Activated CD4-positive, alpha-beta T cell treated with anti-CD3 and anti-CD28 coated beads, Interleukin-2, amount 10 ng/mL, durations not matched to agents 7 days and 5 days (primary cell): Measurements from ENCODE around the gene ADAM8. TPM values are rescaled to one million over a fixed set of nuclear protein-coding genes. Genes with fewer than 3 reads are reported as not detected.

Source experiments
- CTCF ChIA-PET: fragments of 350-600 bp; sonication (Branson Sonifier 250); formaldehyde crosslinking; loops from one replicate; lab custom pipeline; 2021; ENCODE audit warnings: antibody characterized with exemption; lab: Charles Lee
- POLR2A ChIA-PET: fragments of 350-600 bp; sonication (Branson Sonifier 250); formaldehyde crosslinking; loops from one replicate; lab custom pipeline; 2021; ENCODE audit warnings: antibody characterized with exemption; lab: Charles Lee
- DNase-seq: peaks from one replicate; pipeline ENCODE4 v3.0.0-alpha.2; 2020
- H3K27ac Mint-ChIP-seq: one replicate; pipeline ENCODE4 v1.8.0; 2021; ENCODE audit warnings: mild to moderate bottlenecking, moderate library complexity, mixed read lengths
- H3K27me3 Mint-ChIP-seq: one replicate; pipeline ENCODE4 v1.8.0; 2021; ENCODE audit warnings: mixed read lengths
- H3K36me3 Mint-ChIP-seq: one replicate; pipeline ENCODE4 v1.8.0; 2021; ENCODE audit warnings: low read depth, mixed read lengths
- H3K4me1 Mint-ChIP-seq: one replicate; pipeline ENCODE4 v1.8.0; 2021; ENCODE audit warnings: mixed read lengths
- H3K4me3 Mint-ChIP-seq: one replicate; pipeline ENCODE4 v1.8.0; 2021; ENCODE audit warnings: mild to moderate bottlenecking, moderate library complexity, mixed read lengths
- H3K9me3 Mint-ChIP-seq: one replicate; pipeline ENCODE4 v1.8.0; 2021; ENCODE audit warnings: mixed read lengths
- total RNA-seq, 2 experiments: library from RNA; stranded (reverse); gene quantifications; one replicate each; pipeline ENCODE4 v1.2.3, GENCODE V29; 2021

Gene ADAM8
- total RNA-seq, 2 experiments from 2014 or later: 123 to 153 TPM

DNA sequence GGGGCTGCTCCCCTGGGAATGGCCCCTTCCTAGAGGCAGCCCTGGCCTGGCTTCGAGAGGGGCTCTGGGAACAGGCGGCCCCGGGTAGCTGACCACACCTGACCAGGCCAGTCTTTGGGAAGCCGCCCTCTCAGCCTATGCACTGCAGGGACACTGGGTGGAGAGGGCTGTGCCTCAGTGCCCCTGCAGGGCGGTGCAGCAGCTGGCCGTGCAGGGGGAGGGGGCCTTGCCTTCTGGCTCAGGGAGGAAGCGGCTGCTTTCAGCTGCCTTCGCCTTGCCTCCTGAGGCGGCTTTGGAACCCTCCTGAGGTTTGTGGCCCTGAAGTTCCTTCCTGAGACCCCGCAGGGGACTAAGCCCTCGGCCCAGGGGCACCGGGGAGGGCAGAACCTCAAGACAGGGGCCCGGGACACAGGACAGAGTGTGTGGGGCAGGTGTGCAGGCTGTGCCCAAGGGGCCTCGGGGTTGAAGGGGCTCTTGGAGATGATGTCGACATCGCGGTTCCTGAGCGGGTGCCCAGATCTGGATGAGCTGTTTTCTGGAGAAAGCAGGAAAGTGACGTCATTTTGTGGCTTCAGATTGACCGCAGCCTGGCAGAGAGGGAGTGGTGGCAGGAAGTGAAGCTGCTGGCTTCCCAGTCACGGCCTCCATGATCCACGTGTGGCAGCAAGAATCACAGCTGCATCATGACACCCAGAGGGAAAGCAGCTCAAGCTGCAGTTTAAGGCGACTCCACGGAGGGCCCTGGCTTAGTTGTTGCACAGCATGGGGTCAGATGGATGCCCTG is 17.7 kb downstream of the ADAM8 start:
- no peaks in the 10 kb centered on the region for H3K27me3 Mint-ChIP-seq
- peaks cover 69% of the 10 kb centered on the region for H3K4me1 Mint-ChIP-seq
- peaks cover 6% of the 10 kb centered on the region for H3K36me3 Mint-ChIP-seq
- no peaks in the 10 kb centered on the region for H3K9me3 Mint-ChIP-seq
- CTCF ChIA-PET: interaction anchor here (0.8 to 1.9 kb wide), 7 partner anchors 13 to 71 kb away, joined by 3 to 11 read pairs (median 4); partner anchors contain the start of gene ADAM8
- peak overlapping the region; percentile 58 for H3K4me3 Mint-ChIP-seq
- peak; percentile 87 for DNase-seq
- POLR2A ChIA-PET: interaction anchor here (0.8 to 1.1 kb wide), 3 partner anchors 16 to 132 kb away, joined by 3 to 4 read pairs (median 3); no protein-coding TSS in a partner anchor
- peak overlapping the region; percentile 99 for H3K27ac Mint-ChIP-seq

DNA sequence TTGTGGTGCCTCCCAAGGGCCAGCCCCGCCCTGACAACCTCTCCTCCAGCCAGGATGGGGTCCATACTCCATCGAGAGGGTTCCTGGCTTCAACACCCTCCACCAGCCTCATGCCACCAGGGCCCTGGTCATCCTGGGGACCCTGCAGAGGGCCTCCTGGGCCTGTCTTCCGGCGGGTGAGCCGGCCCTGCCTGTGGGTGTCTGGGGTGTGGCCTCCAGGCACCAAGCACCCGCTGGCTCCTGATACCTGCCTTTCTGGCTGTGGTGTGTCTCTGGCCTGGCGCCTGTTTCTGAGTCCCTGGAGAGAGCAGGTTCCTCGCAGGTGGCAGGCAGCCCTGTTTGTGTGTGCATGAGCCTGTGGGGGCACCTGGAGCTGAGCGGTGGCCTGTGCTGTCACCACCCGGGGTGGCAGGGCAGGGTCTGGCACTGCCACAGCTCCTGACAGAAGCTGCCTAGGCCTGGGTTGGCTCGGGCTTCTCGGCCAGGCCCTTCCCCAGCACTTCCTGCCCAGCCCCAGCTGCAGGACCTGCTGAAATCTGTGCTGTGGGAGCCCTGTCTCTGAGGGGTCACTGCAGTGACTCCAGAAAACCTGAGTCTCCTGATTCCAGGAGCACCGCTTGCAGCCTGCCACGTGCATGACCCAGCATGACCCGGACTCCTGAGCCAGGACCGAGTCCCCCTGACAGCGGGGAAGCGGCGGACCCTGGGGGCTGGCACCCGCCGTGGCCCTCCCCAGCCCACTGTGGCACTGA is 18.4 kb downstream of the ADAM8 start:
- DNase-seq: peak; percentile 54
- Mint-ChIP-seq H3K4me1 (peaks cover 61% of the 10 kb centered on the region), H3K27me3 (no peaks in the 10 kb centered on the region), H3K27ac (peak overlapping the region; percentile 94), H3K9me3 (no peaks in the 10 kb centered on the region), H3K4me3 (peak overlapping the region; percentile 51), H3K36me3 (peaks cover 2% of the 10 kb centered on the region)
- ChIA-PET CTCF (interaction anchor here (0.8 to 1.9 kb wide), 4 partner anchors 12 to 53 kb away, joined by 3 to 11 read pairs (median 6); partner anchors contain the start of gene ADAM8), POLR2A (interaction anchor here (1.0 kb wide), 1 partner anchor 133 kb away, joined by 3 read pairs; no protein-coding TSS in a partner anchor)

DNA sequence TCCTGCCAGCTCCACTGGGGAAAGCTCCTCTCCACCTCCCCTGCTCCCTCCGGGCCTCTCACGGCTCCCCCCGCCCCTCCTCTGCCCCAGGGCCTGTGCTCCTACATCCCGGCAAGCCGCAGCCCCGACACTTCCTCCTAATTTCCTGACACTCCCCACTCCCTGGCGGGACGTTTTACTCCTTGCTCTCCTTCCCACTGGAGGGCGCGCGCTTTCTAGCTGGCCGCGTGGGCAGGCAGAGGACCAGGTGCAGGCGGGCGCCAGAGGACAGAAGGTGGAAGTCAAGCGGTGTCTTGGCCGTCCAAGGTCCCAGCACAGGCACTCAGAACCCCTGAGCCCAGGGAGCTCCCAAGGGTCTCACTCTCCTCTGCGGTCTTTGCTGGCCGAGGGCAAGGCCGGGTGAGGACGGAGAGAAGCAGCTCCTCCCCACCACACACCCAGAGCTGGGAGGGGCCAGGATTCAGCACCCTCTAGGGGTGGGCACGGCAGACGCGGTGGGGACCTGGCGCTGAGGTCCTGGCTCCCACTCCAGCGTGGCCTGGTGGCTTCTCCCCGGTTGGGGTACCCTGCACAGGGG is 19.1 kb downstream of the ADAM8 start:
- H3K9me3 Mint-ChIP-seq: no peaks in the 10 kb centered on the region
- ChIA-PET CTCF (interaction anchor here (0.6 to 0.7 kb wide), 2 partner anchors 12 to 127 kb away, joined by 3 read pairs; no protein-coding TSS in a partner anchor), POLR2A (no interaction called here)
- peak; percentile 35 for DNase-seq
- H3K27me3 Mint-ChIP-seq: no peaks in the 10 kb centered on the region
- peaks cover 54% of the 10 kb centered on the region for H3K4me1 Mint-ChIP-seq
- peak overlapping the region; percentile 94 for H3K27ac Mint-ChIP-seq
- H3K36me3 Mint-ChIP-seq: no peaks in the 10 kb centered on the region
- peak overlapping the region; percentile 6 for H3K4me3 Mint-ChIP-seq

DNA sequence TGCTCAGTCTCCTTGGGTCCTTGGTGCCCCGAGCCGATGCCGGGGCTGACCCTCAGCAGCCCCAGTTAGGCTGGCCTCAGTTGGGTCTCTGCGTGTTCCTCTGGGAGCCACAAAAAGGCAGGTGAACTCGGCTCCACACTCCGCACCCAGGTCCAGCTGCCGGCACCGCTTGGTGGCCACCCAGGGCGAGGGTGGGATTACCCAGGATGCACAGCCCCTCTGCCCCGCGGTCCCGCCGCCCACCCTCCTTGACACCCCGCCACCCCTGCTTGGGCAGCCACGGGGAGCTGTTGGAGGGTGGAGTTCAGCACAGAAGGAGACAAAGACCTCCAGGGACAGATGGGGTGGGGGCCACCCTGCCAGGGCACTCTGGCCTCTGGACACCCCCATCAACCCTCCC is 21.3 kb downstream of the ADAM8 start:
- peaks cover 2% of the 10 kb centered on the region for H3K27me3 Mint-ChIP-seq
- H3K27ac Mint-ChIP-seq: no peak overlapping the region
- H3K36me3 Mint-ChIP-seq: no peaks in the 10 kb centered on the region
- ChIA-PET POLR2A (no interaction called here), CTCF (interaction anchor here (0.6 to 1.6 kb wide), 4 partner anchors 20 to 111 kb away, joined by 3 to 4 read pairs (median 3); no protein-coding TSS in a partner anchor)
- DNase-seq: no peak
- H3K4me3 Mint-ChIP-seq: no peak overlapping the region
- no peaks in the 10 kb centered on the region for H3K9me3 Mint-ChIP-seq
- H3K4me1 Mint-ChIP-seq: peaks cover 39% of the 10 kb centered on the region

DNA sequence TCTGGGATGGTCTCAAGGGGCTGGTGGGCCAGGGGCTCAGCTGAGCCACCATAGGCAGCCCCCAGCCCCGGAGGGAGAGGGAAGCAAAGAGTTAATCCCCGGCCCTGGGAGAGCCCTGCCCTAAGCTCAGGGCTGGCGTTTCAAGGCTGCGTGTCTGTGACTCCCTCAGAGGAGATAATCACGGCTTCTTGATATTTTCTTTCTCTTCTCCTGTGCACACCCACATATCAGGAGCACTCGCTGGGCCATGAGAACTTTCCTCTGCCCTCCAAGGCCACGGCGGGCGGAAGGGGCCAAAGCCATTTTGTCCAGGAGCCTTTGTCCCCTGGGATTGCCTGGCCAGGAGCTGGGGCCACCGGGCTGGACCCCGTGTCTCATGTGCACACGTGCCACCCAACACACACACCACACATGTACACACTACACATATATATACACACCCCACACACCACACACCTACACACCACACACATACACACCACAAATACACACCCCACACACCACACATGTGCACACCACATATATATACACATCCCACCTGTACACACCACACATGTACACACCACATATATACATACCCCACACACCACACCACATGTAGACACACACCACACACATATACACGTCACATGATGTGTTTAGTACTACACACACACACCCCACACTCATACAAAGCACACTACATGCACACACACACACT is 22.1 kb downstream of the ADAM8 start:
- Mint-ChIP-seq H3K36me3 (no peaks in the 10 kb centered on the region), H3K9me3 (no peaks in the 10 kb centered on the region), H3K4me3 (no peak overlapping the region), H3K4me1 (peaks cover 32% of the 10 kb centered on the region), H3K27ac (no peak overlapping the region), H3K27me3 (peaks cover 4% of the 10 kb centered on the region)
- DNase-seq: no peak
- CTCF ChIA-PET: interaction anchor here (0.6 to 1.6 kb wide), 3 partner anchors 19 to 53 kb away, joined by 3 to 4 read pairs (median 3); no protein-coding TSS in a partner anchor
- POLR2A ChIA-PET: no interaction called here

DNA sequence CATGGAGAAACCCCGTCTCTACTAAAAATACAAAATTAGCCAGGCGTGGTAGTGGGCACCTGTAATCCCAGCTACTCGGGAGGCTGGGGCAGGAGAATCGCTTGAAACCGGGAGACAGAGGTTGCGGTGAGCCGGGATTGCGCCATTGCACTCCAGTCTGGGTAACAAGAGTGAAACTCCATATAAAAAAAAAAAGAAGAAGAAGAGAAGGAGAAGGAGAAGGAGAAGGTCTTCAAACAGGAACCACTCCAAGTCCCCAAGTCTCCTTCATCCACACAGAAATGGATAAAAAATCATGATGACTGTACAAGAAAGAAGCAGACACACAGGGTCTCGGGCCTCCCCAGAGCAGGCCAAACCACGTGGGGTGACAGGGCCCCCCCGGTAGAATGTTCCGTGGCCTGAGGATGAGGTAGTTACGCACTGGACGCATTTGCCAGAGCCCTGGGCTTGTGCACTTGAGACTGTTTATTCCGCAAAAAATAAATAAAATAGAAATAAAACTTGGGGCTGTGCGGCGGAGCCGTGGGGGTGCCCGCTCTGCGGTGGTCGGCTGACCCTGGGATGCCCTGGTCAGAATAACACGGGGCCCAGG is 23.2 kb downstream of the ADAM8 start:
- peaks cover 24% of the 10 kb centered on the region for H3K4me1 Mint-ChIP-seq
- CTCF ChIA-PET: no interaction called here
- no peaks in the 10 kb centered on the region for H3K36me3 Mint-ChIP-seq
- no peak for DNase-seq
- POLR2A ChIA-PET: no interaction called here
- no peak overlapping the region for H3K4me3 Mint-ChIP-seq
- H3K27me3 Mint-ChIP-seq: peaks cover 4% of the 10 kb centered on the region
- no peaks in the 10 kb centered on the region for H3K9me3 Mint-ChIP-seq
- H3K27ac Mint-ChIP-seq: peak overlapping the region; percentile 54

DNA sequence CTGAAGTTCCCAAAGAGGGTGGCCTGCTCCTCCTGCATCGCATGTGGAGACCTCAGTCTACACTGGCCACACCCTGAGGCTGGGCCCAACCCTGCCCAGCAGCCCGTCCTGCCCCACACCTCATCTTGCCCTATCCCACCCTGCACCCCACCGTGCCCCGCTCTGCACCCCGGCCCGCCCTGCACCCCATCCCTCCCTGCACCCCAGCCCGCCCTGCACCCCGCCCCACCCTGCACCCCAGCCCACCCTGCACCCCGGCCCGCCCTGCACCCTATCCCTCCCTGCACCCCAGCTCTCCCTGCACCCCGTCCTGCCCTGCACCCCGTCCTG is 24.5 kb downstream of the ADAM8 start:
- Mint-ChIP-seq H3K4me1 (peaks cover 11% of the 10 kb centered on the region), H3K27me3 (peaks cover 4% of the 10 kb centered on the region), H3K9me3 (no peaks in the 10 kb centered on the region), H3K27ac (no peak overlapping the region), H3K36me3 (no peaks in the 10 kb centered on the region), H3K4me3 (no peak overlapping the region)
- DNase-seq: no peak
- POLR2A ChIA-PET: no interaction called here
- CTCF ChIA-PET: no interaction called here

DNA sequence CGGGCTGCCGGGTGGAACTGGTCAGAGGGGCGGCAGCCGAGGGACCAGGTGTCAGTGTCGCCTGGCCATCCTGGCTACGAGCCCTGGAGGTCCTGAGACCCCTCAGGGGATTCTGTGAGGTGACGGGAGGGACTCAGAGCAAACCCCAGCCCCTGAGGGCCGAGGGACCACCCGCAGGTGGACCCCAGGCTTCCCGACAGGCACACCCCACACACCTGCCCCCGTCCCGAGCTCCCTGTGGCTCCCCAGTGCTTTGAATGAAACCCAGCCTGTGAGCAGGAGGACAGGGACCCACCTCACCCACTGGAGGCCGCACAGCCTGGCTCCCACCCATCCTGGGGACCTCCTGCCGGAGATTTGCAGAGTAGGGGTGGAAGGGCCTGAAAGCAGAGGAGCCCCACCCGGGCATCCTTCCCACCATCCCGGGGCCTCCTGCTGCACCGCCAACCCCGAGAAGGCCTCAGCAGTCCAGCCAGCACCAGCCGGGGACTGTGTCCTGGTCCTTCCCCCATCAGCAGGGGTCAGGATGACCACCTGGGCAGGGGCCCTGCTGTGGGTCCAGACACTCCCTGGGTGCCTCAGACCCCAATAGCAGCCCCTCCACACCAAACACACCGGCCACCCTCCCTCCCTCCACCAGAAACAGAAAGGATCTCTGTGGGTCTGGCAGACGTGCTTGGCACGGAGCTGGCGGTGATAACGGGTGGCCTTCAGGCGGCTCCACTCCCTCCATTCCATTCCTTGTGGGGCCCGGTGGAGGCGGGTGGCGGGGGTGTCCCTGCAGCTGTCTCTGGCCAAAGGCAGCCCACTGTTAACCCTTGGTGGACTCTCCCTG is 25.1 kb downstream of the ADAM8 start:
- Mint-ChIP-seq H3K9me3 (no peaks in the 10 kb centered on the region), H3K27me3 (peaks cover 4% of the 10 kb centered on the region), H3K36me3 (no peaks in the 10 kb centered on the region), H3K4me1 (peaks cover 6% of the 10 kb centered on the region), H3K27ac (no peak overlapping the region), H3K4me3 (no peak overlapping the region)
- ChIA-PET POLR2A (no interaction called here), CTCF (no interaction called here)
- DNase-seq: no peak

DNA sequence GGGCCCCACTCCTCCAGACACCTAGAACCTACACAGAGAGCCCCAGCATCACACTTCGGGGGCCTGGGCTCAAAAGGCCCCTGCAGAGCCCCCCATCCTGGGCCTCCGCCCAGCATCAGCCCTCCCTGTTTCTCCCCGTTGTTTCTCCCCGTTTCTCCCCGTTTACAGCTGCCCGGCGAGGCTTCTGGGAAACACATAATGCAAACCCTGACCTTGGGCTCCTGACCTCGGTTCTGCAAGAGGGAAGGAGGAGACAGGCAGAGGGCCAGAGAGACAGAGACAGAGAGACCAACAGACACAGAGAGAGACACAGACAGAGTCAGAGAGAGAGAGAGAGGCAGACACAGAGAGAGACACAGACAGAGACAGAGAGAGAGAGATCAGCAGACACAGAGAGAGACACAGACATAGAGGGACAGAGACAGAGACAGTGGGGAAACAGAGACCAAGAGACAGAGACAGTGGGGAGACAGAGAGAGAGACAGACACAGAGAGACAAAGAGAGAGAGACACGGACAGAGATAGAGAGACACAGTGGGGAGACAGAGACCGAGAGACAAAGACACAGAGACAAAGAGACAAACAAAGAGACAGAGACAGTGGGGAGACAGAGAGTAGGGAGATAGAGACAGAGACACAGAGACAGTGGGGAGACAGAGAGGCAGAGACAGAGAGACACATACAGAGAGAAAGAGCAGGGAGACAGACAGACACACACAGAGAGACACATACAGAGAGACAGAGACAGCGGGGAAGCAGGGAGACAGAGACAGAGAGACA is 26.5 kb downstream of the ADAM8 start:
- Mint-ChIP-seq H3K27ac (peak overlapping the region; percentile 43), H3K27me3 (peaks cover 4% of the 10 kb centered on the region), H3K9me3 (no peaks in the 10 kb centered on the region), H3K36me3 (no peaks in the 10 kb centered on the region), H3K4me1 (peaks cover 2% of the 10 kb centered on the region), H3K4me3 (no peak overlapping the region)
- POLR2A ChIA-PET: no interaction called here
- CTCF ChIA-PET: no interaction called here
- DNase-seq: no peak

DNA sequence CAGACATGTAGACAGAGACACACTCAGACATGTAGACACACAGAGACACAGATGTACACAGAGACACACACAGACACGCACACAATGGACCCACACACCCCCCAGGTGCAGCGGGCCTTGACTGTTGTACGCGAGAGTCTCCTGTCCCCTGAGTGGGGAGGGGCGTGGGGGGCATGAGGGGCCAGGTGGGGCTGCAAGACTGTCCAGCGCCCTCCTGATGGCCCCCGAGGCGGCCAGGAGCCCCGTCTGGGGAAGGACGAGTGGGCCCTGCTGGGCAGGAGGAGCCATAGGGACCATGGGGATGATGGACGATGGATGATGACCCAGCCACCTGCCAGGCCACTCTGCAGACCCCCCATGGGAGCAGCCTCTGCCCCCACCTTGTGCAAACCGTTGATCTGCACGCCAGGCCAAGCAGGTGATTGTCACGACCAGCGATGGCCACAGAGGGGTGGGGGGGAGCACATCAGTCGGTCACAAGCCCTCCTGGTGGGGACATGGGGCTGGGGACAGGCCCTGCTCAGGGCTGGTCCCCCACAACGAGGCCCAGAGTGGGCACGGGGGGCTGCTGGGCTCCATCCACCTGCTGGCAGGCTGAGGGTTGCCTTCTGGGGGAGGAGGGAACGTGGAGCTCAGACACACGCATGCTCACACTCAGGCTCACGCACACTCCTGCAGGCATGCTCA is 27.4 kb downstream of the ADAM8 start:
- Mint-ChIP-seq H3K9me3 (no peaks in the 10 kb centered on the region), H3K4me1 (peaks cover 2% of the 10 kb centered on the region), H3K4me3 (no peak overlapping the region), H3K27me3 (peaks cover 4% of the 10 kb centered on the region), H3K27ac (no peak overlapping the region), H3K36me3 (no peaks in the 10 kb centered on the region)
- ChIA-PET POLR2A (no interaction called here), CTCF (no interaction called here)
- no peak for DNase-seq
